ENCODE measurements around the gene SLC41A2.
"Not testable (repeated sequence)": the region's sequence is repeated elsewhere in the genome, so short reads cannot be mapped to it uniquely, and the experiment has no call there.

DNA sequence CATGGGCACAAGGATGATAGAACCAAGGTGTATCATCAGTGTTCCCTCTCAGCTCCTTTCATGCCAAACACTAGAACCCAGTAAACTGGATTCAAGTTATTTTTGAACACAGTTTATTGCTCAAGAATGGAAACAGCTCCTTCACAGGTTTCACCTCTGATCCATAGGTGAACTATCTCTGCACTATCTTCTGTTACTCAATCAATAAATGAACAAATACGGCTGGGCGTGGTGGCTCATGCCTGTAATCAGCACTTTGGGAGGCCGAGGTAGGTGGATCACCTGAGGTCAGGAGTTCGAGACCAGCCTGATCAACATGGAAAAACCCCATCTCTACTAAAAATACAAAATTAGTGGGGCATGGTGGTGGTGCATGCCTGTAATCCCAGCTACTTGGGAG lies 9.4 kb downstream of the SLC41A2 start:
- TF ChIP-seq MAZ (IDR thresholded peaks at IDR 0.05; ENCODE audit: borderline replicate concordance, low read depth, low read length); RAD21 (conservative IDR thresholded peaks at IDR 0.05 in 1 of 2, IDR thresholded peaks at IDR 0.05 in 1 of 2); POLR2A (IDR thresholded peaks at IDR 0.05; ENCODE audit: low read length); EP300 (IDR thresholded peaks at IDR 0.05); JUN (IDR thresholded peaks at IDR 0.05); PBX3 (IDR thresholded peaks at IDR 0.05); PHF8 (IDR thresholded peaks at IDR 0.05; ENCODE audit: borderline replicate concordance, low read depth); MAFK (IDR thresholded peaks at IDR 0.05; ENCODE audit: partially characterized antibody); ZSCAN20 (CRISPR knock-in tag; IDR thresholded peaks at IDR 0.05); CEBPB (IDR thresholded peaks at IDR 0.05); EHMT2 (IDR thresholded peaks at IDR 0.05; ENCODE audit: low read depth); ZFP36 (IDR thresholded peaks at IDR 0.05; ENCODE audit: borderline replicate concordance, partially characterized antibody): not testable (repeated sequence)
- TF ChIP-seq, protein P1, sequence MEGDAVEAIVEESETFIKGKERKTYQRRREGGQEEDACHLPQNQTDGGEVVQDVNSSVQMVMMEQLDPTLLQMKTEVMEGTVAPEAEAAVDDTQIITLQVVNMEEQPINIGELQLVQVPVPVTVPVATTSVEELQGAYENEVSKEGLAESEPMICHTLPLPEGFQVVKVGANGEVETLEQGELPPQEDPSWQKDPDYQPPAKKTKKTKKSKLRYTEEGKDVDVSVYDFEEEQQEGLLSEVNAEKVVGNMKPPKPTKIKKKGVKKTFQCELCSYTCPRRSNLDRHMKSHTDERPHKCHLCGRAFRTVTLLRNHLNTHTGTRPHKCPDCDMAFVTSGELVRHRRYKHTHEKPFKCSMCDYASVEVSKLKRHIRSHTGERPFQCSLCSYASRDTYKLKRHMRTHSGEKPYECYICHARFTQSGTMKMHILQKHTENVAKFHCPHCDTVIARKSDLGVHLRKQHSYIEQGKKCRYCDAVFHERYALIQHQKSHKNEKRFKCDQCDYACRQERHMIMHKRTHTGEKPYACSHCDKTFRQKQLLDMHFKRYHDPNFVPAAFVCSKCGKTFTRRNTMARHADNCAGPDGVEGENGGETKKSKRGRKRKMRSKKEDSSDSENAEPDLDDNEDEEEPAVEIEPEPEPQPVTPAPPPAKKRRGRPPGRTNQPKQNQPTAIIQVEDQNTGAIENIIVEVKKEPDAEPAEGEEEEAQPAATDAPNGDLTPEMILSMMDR (IDR thresholded peaks at IDR 0.05), result not testable (repeated sequence)
